ELF-1 (cell line): ENCODE data around the gene GTF2F1.
"Not testable (repeated sequence)": the region's sequence is repeated elsewhere in the genome, so short reads cannot be mapped to it uniquely, and the experiment has no call there.

Source experiments
- DNase-seq: peaks from one replicate; pipeline ENCODE4 v3.0.0-alpha.2; 2016; ENCODE audit warnings: low read depth, low spot score

GTF2F1 gene

DNA sequence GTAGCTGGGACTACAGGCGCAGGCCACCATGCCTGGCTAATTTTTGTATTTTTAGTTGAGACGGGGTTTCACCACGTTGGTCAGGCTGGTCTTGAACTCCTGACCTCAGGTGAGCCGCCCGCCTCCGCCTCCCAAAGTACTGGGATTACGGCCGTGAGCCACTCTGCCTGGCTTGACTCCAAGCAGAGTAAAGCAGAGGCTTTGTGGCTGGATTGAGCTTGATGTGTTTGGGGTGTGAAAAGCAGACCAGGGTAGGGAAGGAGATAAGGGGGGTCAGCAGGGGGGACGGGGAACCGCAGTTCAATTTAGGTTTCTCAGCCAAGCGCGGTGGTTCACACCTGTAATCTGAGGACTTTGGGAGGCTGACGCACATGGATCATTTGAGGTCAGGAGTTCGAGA is 35.8 kb downstream of the GTF2F1 start:
- no peak for DNase-seq

DNA sequence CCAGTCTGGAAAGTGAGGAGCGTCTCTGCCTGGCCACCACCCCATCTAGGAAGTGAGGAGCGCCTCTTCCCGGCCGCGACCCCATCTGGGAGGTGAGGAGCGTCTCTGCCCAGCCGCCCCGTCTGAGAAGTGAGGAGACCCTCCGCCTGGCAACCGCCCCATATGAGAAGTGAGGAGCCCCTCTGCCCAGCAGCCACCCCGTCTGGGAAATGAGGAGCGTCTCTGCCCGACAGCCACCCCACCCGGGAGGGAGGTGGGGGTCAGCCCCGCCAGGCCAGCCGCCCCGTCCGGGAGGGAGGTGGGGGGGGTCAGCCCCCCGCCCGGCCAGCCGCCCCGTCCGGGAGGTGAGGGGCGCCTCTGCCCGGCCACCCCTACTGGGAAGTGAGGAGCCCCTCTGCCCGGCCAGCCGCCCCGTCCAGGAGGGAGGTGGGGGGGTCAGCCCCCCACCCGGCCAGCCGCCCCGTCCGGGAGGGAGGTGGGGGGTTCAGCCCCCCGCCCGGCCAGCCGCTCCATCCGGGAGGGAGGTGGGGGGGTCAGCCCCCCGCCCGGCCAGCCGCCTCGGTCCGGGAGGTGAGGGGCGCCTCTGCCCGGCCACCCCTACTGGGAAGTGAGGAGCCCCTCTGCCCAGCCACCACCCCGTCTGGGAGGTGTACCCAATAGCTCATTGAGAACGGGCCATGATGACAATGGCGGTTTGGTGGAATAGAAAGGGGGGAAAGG is 37.5 kb downstream of the GTF2F1 start:
- DNase-seq, result not testable (repeated sequence)

DNA sequence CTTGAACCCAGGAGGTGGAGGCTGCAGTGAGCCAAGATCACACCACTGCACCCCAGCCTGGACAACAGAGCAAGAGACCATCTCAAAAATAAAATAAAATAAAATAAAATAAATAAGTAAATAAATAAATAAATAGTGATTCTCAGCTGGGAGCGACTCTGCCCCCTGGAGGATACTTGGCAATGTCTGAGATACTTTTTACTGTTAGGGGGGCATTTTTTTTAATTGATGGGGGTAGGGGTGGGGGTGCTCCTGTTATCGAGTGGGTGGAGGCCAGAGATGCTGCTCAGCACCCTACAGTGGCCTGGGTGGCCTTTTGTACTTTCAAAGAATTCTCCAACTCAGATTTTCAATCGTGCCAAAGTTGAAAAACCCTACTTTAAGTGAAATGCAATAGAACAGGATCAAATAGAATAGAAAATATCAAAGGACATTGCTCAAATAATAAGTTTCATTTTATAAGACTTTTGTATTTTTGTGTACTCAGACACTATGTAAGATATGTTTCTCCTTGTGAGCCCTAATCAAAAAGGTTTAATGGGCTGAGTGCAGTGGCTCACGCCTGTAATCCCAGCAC is 38.8 kb downstream of the GTF2F1 start:
- no peak for DNase-seq

DNA sequence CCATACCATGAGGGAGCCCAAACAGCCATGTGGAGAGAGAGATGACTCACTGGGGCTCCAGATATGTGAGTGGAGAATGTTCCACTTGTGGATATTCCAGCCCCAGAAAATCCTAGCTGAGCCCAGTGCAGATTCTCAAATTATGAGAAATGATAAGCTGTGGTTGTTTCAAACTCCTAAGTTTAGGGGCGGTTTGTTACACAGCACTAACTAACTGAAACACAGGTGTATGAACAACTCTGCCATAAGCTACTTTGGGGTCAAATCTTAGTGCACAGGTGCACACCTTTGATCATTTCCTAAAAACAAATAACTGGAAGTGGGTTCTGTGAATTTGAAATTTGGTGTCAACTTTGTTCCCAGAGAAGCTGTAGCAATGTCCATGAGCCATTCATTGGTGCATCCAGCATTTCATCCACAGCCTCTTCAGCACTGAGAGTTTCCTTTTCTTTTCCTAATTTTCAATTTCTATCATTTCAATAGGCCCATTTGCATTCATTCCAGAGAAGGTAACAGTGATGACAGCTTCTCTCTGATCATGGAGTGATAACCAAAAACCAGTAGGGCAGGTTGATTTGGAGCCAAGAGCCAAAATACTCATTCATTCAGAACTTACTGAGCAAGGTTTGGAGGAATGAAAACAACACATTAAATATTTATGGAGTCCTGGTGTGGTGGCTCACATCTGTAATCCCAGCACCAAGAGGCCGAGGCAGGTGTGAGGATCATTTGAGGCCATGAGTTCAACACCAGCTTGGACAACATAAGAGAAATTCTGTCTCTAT is 40.4 kb downstream of the GTF2F1 start:
- no peak for DNase-seq

DNA sequence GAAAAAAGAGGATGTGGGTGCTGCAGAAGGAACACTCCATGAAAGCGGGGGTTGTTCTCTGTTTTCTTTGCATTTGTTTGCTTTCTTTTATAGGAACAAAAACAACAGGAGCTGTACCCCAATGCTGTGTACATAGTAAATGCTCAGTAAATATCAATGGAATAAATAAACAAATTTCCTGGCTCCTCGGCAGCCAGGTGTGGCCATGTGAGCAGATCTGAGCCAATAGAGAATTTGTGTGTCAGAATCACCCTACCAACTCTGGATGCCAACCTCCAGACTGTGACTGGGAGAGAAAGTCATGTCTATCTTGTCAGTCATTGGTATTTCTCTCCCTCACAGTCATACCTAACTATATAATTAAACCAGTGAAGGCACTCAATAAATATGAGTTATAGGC is 42.3 kb downstream of the GTF2F1 start:
- no peak for DNase-seq

DNA sequence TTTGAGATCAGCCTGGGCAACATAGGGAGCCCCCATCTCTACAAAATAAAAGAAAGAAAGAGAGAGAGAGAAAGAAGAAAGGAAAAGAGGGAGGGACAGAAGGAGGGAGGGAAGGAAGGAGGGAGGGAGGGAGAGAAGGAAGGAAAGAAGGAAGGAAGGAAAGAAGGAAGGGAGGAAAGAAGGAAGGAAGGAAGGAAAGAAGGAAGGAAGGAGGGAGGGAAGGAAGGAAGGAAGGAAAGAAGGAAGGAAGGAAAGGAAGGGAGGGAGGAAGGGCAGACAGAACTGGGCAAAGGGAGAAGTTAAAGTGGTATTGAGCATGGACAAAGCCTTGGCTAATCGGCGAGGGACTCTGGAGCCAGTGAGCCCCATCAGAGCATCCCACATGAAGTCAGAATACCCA is 43.7 kb downstream of the GTF2F1 start:
- not testable (repeated sequence) for DNase-seq

DNA sequence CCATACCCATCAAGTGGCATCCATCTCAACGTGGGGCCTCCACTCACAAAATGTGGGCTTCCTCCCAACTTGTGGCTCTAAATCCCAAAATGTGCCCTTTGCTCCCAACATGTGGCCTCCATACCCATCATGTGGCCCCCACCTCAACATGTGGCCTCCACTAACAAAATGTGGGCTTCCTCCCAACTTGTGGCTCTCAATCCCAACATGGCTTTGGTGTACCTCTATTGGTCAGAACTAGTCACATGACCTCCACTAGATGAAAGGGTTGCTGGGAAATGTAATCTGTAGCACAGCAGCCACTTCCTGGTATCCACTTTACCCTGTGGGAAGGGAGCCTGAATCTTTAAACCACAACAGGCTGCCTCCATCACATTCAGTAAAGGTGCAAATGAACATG is 49.5 kb downstream of the GTF2F1 start:
- no peak for DNase-seq

DNA sequence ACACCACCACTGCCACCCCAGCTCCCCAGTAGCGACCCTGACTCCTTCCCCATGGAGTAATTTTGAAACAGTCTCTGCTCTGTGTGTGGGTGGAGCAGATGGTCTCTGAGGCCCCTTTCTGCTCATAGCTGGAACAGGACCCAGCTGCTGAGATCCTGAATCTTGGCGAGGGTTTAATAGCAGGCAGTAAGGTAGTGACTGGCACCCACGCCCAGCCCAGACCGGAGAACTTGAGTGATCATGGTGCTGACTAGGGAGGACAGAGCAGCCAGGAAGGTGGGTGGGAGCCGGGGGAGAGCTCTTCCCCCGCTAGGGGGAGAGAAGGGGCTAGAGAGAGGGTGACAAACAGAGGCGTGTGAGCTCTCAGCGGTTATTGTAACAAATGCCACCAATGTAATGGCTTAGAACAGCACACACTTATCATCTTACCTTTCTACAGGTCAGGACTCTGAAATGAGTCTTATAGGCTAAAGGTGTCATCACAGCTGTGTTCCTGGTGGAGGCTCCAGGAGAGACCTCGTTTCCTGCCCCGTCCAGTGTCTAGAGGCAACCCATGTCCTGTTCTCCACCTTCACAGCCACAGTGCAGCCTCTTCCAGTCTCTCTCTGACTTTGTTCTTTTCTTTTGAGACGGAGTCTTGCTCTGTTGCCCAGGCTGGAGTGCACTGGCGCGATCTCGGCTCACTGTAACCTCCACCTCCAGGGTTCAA is 52.3 kb downstream of the GTF2F1 start:
- peak; percentile 43 for DNase-seq

DNA sequence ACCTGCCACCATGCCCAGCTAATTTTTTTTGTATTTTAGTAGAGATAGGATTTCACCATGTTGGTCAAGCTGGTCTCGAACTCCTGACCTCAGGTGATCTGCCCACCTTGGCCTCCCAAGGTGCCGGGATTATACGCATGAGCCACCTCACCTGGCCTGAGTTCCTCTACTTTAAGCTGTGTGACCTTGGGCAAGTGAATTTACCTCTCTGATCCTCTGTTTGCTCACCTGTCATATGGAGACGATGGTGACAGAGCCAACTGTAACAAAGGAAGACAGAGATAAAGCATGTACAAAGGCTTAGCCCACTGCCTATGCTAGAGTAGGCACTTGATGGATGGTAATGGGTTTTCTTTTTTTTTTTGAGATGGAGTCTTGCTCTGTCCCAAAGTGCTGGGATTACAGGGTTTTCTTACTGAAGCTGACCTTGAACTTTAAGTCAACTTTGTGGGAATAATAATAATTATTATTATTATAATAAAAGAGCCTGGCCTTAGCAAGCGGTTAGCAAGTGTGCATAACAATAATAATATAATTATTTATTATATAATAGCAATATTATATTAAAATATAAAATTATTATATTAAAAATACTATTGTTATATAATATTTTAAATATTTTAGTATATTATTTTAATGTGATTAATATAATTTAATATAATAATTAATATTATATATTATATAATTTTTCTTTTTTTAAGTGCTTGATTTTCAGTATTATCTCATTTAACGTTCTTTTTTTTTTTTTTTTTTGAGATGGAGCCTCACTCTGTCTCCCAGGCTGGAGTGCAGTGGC is 58.3 kb downstream of the GTF2F1 start:
- DNase-seq, result no peak

DNA sequence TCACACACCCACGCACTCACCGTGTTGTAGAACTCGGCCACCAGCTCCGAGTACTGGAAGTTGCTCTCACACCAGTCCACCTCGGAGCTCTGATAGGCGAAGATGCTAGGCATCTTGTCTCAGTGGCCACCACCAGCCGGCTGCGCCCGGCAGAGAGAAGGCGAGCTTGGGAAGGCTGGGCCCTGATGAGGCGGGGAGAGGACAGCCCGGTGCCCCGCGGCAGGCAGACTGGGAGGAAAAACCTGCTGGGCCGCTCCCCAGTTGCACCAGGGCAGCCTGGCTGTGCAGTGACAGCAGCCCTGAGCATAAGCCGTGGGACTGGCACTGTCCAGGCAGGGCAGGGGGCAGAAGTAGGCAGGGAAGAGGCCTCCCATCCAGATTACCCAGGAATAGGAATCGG is 59.5 kb downstream of the GTF2F1 start, which contains the start of gene ACER1:
Gene ACER1 (minus strand): TSS at position 174 of the 400 bp plus-strand sequence. CDS start 61 bp downstream, at position 113.
- DNase-seq, result peak; percentile 51
